Tibial artery (tissue), 4 donors: ENCODE measurements around the gene GBF1.
"Not testable (repeated sequence)": the region's sequence is repeated elsewhere in the genome, so short reads cannot be mapped to it uniquely, and the experiment has no call there.

Experiments used
- DNase-seq, 2 donors: peaks; one replicate each; pipeline ENCODE4 v3.0.0-alpha.2; 2019
- H3K27ac ChIP-seq, 2 donors: fragments of 200-600 bp; sonication (generic) in 1 of 2; 1 replicate in 1 of 2; 2 replicates in 1 of 2; pipeline ENCODE4 v1.5.1; 2018 to 2019; ENCODE audit warnings: mild to moderate bottlenecking in 1 of 2
- H3K27me3 ChIP-seq, 2 donors: fragments of 200-600 bp; sonication (generic) in 1 of 2; one replicate each; pipeline versions ENCODE4 v1.5.1 to v1.6.0; 2016 to 2019
- H3K36me3 ChIP-seq, 3 donors: fragments of 200-600 bp; sonication (generic) in 2 of 3; one replicate each; pipeline ENCODE4 v1.5.1; 2016 to 2019; ENCODE audit warnings: mild to moderate bottlenecking in 2 of 3
- H3K4me1 ChIP-seq, 4 donors: fragments of 200-600 bp; sonication (generic) in 2 of 4; 1 replicate in 3 of 4; 2 replicates in 1 of 4; pipeline ENCODE4 v1.5.1; 2016 to 2019
- H3K4me3 ChIP-seq, 2 donors: fragments of 200-600 bp; sonication (generic) in 1 of 2; 1 replicate in 1 of 2; 2 replicates in 1 of 2; pipeline ENCODE4 v1.5.1; 2018 to 2019; ENCODE audit warnings: mild to moderate bottlenecking in 2 of 2
- H3K9me3 ChIP-seq, 3 donors: fragments of 200-600 bp; sonication (generic) in 1 of 3; one replicate each; pipeline ENCODE4 v1.5.1; 2016 to 2019
- intact Hi-C: fragments of 100-400 bp; cut with DNase I; formaldehyde crosslinking; loops from one replicate; pipeline ENCODE4 v1.15.0; 2023; ENCODE audit warnings: low total_unique reads
- TF ChIP-seq, protein P1 (sequence below), 2 experiments: fragments of 200-600 bp in 1 of 2; fragments of 450-650 bp in 1 of 2; IDR thresholded peaks; one replicate each; pipeline ENCODE4 v1.5.1; 2017 to 2019; ENCODE audit warnings: antibody characterized with exemption in 2 of 2, mild to moderate bottlenecking in 1 of 2, moderate library complexity in 1 of 2

GBF1 gene

DNA sequence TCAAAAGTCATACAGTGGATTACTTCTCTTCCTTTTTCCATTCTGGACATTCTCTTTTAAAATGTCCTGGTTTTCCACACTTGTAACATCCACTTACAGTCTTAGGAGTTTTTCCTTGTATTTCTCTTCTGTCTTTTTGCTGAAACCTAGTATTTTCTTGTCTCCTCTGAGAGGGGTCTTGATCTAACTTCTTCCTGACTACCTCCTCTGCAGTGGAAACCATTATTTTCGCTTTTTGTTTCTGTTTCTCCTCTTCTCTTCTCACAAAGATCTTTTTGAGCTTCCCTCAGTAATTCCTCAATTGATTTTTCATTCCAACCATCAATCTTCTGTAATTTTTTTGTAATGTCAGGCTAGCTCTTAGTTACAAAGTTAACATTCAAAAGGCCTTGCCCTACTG, 42.9 kb upstream of the GBF1 start:
- no peak overlapping the region for H3K27ac ChIP-seq
- intact Hi-C loops = no loop called here
- H3K36me3 ChIP-seq = no peaks in the 10 kb centered on the region
- H3K4me1 ChIP-seq = no peaks in the 10 kb centered on the region
- peaks cover 0 to 14% of the 10 kb centered on the region in 2 donors for H3K27me3 ChIP-seq
- no peak for DNase-seq
- H3K9me3 ChIP-seq = peaks cover 0 to 9% (median 3%) of the 10 kb centered on the region in 3 donors
- H3K4me3 ChIP-seq = no peak overlapping the region
- TF ChIP-seq, protein P1, sequence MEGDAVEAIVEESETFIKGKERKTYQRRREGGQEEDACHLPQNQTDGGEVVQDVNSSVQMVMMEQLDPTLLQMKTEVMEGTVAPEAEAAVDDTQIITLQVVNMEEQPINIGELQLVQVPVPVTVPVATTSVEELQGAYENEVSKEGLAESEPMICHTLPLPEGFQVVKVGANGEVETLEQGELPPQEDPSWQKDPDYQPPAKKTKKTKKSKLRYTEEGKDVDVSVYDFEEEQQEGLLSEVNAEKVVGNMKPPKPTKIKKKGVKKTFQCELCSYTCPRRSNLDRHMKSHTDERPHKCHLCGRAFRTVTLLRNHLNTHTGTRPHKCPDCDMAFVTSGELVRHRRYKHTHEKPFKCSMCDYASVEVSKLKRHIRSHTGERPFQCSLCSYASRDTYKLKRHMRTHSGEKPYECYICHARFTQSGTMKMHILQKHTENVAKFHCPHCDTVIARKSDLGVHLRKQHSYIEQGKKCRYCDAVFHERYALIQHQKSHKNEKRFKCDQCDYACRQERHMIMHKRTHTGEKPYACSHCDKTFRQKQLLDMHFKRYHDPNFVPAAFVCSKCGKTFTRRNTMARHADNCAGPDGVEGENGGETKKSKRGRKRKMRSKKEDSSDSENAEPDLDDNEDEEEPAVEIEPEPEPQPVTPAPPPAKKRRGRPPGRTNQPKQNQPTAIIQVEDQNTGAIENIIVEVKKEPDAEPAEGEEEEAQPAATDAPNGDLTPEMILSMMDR (IDR thresholded peaks at IDR 0.05) = no peak

DNA sequence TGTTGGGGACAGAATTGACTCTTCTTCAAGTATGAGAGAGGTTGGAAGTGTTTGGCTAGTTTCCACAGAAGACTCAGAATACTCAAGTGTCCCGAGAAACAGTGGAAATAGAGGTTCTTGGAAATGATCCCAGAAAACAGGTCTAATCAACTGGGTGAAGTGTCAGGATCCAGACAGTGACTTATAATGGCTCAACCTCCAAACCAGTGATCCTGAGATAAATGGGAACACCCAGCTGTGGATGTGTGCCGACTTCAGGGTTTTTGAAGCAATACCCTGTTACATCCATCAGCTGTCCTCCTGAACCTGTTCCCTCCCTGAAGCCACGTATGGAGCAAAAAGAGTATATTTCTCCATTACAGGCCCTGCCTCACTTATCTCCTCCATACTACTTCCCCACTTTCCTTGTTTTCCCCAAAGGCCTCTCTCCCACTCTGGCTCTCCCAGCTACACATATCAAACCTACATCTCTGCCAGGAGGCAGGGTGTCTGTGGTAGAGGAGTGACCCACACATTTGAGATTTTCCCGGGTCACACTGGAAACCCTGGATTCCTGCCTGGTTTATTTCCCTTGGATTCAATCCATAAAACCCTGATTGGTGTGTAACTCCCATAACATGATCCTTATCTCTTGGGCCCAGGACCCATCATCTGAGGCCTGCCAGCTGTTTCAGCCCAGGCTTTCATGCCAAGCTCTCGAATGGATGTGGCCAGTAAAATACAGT, 36.9 kb upstream of the GBF1 start:
- no peak for DNase-seq
- no peaks in the 10 kb centered on the region for H3K36me3 ChIP-seq
- no peak overlapping the region for H3K27ac ChIP-seq
- H3K9me3 ChIP-seq = peaks cover 0 to 9% (median 3%) of the 10 kb centered on the region in 3 donors
- TF ChIP-seq, protein P1 (IDR thresholded peaks at IDR 0.05) = no peak
- H3K27me3 ChIP-seq = peaks cover 0 to 2% of the 10 kb centered on the region in 2 donors
- intact Hi-C loops = no loop called here
- peaks cover 0 to 4% (median 0%) of the 10 kb centered on the region in 4 donors for H3K4me1 ChIP-seq
- H3K4me3 ChIP-seq = no peak overlapping the region

DNA sequence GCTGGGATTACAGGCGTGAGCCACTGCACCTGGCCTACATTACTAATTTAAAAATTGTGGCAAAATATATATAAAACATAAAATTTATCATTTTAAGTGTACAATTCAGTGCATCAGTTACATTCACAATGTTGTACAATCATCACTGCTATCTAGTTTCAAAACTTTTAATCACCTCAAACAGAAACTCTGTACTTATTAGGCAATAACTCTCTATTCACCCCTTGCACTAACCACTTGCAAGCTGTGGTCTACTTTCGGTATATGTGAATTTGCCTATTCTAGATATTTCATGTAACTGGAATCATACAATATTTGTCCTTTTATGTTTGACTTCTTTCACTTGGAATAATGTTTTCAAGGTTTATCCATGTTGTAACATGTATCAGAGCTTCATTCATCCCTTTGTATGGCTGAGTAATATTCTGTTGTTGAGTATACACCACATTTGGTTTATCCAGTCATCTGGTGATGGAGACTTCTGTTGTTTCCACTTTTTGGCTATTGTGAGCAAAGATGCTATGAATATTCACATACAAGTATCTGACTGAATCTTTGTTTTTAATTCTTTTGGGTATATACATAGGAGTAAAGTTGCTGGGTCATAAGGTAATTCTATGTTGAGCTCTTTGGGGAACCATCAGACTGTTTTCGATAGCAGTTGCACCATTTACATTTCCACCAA, 33.6 kb upstream of the GBF1 start:
- Histone ChIP-seq H3K36me3 (no peaks in the 10 kb centered on the region), H3K27ac (no peak overlapping the region), H3K4me3 (no peak overlapping the region), H3K4me1 (peaks cover 0 to 4% (median 0%) of the 10 kb centered on the region in 4 donors), H3K27me3 (no peaks in the 10 kb centered on the region), H3K9me3 (no peaks in the 10 kb centered on the region)
- DNase-seq = no peak
- intact Hi-C loops = no loop called here
- TF ChIP-seq, protein P1 (IDR thresholded peaks at IDR 0.05) = no peak

DNA sequence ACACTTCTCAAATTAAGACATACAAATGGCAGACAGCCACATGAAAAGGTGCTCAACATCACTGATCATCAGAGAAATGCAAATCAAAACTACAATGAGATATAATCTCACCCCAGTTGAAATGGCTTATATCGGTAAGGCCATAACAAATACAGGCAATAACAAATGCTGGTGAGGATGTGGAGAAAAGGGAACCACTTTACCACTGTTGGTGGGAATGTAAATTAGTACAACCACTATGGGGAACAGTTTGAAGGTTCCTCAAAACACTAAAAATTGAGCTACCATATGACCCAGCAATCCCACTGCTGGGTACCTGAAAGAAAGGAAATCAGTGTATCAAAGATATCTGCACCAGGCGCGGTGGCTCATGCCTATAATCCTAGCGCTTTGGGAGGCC, 31.7 kb upstream of the GBF1 start:
- DNase-seq, intact Hi-C loops, H3K9me3 ChIP-seq, H3K36me3 ChIP-seq, H3K27ac ChIP-seq, H3K4me3 ChIP-seq, H3K27me3 ChIP-seq, H3K4me1 ChIP-seq: not testable (repeated sequence)

DNA sequence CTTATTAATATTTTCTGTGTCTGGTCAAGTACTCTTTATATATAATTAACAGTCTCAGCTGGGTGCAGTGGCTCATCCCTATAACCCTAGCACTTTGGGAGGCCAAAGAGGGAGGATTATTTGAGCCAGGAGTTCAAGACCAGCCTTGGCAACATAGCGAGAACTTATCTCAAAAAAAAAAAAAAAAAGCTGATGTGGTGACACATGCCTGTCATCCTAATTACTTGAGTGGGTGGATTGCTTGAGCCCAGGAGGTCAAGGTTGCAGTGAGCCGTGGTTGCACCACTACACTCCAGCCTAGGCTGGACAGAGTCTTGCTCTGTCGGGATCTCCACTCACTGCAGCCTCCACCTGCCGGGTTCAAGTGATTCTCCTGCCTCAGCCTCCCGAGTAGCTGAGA, 26.0 kb upstream of the GBF1 start:
- no peak for DNase-seq
- no peaks in the 10 kb centered on the region for H3K9me3 ChIP-seq
- no peak overlapping the region for H3K27ac ChIP-seq
- intact Hi-C loops = no loop called here
- no peaks in the 10 kb centered on the region for H3K36me3 ChIP-seq
- no peak overlapping the region for H3K4me3 ChIP-seq
- peaks cover 0 to 5% of the 10 kb centered on the region in 2 donors for H3K27me3 ChIP-seq
- no peaks in the 10 kb centered on the region for H3K4me1 ChIP-seq
- TF ChIP-seq, protein P1 (IDR thresholded peaks at IDR 0.05) = no peak

DNA sequence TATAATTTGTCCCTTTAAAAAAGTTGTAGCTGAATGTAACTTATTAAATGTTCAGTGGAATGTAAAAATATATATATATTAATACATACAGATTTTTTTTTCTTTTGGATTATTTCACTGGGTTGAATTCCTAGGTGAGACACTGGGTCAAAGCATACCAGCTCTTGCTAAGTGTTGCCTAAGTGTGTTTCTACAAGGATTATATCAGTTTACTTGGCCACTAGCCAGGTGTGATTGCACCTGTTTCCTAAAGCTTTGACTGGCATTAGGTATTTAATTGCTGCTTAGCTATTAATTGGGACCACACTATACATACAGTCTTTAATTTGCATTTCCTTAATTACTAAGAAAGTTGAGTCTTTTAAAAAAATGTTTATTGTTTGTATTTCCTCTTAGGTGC, 24.7 kb upstream of the GBF1 start:
- Histone ChIP-seq H3K27me3 (peaks cover 0 to 5% of the 10 kb centered on the region in 2 donors), H3K36me3 (no peaks in the 10 kb centered on the region), H3K4me3 (no peak overlapping the region), H3K4me1 (peaks cover 0 to 3% (median 2%) of the 10 kb centered on the region in 4 donors), H3K27ac (no peak overlapping the region), H3K9me3 (no peaks in the 10 kb centered on the region)
- intact Hi-C loops = no loop called here
- TF ChIP-seq, protein P1 (IDR thresholded peaks at IDR 0.05) = no peak
- no peak for DNase-seq
